Measurements from ENCODE around the gene KLF1.
"Not testable (repeated sequence)": the region's sequence is repeated elsewhere in the genome, so short reads cannot be mapped to it uniquely, and the experiment has no call there.

KLF1 gene

DNA sequence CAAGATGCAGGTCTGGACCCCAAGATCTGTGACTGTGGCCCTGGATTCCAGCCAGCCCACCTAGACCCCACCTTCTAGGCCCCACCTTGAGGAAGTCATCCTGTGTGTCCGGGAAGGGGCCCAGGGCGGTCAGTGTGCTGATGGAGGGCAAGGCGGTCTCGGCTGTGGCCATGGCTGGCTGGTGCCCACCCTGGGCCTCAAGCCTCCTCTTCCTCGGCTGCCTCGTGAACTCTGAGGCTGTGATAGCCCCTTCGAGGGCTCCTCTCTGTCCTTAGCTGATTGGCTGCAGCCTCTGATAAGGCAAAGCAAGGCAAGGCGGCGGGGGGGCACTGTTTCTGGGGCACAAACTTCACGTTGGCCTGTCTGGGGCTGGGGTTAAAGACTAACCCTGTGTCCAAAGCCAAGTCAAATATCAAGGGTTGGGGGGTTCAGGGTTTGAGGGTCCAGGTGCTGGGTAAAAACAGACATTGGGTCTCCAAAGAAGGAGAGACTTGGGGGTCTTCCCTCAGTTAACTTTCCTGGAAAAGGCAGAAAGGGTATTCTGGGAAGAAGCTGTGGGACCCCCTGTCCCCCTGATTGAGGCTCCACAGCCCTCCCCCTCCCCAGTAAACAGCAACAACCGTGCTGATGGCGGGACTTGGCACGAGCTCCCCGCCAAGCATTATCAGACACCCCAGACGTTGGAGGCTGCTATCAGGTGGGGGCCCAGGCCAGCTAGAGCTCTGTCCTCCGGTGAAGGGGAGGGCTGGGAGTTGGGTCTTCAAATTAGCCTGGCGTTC is at the start of gene KLF1:
Gene KLF1, minus strand, starts transcription at position 233 of the 779 bp plus-strand sequence. Its CDS starts 61 bp downstream, at position 172.
- DNase-seq (ENCODE audit: extremely low read depth in 1 of 2, low read depth in 1 of 2) = no peak

DNA sequence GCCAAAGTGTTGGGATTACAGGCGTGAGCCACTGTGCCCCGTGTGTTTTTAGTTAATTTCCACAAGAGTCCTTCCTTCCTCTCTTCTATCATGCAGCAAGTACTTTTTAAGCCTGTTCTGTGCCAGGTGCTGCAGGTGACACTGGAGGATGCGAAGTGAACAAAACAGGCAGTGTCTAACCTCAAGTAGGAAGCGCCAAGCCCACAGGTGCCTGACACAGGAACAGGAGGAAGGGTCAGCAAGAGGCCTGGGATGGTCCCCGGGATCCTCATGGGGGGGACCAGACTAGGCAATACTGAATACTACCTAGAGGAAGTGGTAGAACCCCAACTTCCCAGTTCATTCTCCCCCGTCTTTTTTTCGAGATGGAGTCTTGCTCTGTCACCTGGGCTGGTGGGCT is 49.6 kb upstream of the KLF1 start:
- no peak for DNase-seq (ENCODE audit: extremely low read depth in 1 of 2, low read depth in 1 of 2)

DNA sequence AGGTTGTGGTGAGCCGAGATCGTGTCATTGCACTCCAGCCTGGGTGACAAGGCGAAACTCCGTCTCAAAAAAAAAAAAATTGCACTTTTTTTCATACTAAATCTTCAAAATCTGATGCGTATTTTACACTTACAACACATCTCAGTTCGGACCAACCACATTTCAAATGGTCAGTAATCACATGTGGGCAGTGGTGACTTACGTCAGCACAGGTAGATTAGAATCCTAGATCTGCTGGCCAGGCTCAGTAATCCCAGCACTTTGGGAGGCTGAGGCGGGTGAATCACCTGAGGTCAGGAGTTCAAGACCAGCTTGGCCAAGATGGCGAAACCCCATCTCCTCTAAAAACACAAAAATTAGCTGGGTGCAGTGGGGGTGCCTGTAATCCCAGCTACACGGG is 48.1 kb upstream of the KLF1 start:
- DNase-seq (ENCODE audit: extremely low read depth in 1 of 2, low read depth in 1 of 2) = no peak

DNA sequence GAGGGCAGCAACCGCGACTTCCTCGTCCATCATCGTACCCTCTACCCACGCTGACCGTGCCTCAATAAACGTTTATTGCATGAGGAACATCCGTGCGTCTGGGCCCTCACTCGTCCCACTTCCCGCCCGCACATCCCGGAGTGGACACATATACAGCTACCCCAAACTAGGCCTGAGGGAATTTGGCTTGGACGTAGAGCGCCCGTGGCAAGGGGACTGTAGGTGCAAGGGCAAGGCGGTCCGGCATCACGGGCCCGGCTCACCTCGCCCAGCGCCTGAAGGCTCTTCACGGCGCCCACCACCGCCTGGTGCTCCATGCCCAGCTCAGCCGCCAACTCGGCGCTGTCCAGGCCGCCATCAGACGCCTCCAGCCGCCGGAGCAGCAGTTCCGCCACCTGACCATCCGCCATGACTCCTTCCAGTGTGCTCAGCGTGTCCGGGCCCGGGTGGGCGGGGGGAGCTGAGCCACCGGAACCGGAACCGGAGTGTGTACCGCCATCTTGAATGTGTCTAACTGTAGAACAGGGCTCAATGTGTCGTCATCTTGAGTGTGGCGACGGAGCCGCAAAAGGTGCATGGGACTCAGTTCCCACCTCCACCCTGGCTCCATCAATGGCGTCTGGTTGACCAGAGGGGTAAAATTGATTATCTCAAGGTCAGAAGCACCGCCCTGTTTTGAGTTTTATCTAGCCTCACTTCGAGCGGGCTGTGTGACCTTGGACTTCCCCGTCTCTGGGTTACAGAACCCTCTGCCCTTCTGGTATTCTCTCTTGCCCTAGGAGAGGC is 46.5 kb upstream of the KLF1 start, which contains the start of gene FARSA:
Gene FARSA, minus strand, starts transcription at position 425 of the 786 bp plus-strand sequence. Its CDS starts 15 bp downstream, at position 410.
- peak; percentile 68 to 76 for DNase-seq (ENCODE audit: extremely low read depth in 1 of 2, low read depth in 1 of 2)

DNA sequence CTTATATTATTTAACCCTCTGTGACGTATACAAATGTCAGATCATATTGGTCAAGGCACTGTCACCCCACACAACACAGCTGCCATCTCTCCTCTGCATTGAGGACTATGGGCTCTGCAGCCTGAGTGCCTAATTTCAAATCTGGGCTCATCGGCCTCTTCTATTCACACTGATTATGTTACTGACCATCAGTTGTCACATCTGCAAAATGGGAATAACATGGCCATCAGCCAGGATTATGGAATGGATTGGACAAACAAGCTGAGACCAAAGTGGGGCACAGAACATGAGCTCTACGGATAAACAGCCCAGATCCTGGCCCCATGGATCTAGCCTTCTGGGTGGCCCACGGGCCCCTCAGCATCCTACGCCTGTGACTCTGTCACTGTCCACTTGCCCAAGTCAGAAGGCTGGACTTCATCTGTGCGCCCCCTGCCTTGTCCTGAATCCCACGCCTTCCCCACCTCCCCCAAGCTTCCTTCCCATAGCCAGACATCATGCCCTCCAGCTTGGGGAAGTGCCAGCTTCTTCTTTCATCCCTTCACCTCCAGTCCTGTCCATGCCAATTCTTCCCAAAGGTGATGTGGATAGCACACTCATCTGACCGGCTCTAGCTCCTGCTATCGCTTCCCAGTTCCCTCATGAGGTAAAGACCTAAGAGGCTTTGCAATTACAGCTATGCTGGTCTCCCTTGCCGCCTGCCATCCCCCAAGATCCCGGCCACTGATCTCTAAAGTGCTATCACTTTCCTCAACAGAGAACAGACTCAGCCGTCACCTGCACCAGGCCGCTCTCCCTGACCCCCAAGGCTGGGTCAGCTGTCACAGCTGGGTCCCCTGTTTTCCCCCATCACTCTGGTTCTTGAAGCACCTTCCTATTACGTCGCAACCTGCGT is 45.6 kb upstream of the KLF1 start:
- DNase-seq (ENCODE audit: extremely low read depth in 1 of 2, low read depth in 1 of 2) = no peak

DNA sequence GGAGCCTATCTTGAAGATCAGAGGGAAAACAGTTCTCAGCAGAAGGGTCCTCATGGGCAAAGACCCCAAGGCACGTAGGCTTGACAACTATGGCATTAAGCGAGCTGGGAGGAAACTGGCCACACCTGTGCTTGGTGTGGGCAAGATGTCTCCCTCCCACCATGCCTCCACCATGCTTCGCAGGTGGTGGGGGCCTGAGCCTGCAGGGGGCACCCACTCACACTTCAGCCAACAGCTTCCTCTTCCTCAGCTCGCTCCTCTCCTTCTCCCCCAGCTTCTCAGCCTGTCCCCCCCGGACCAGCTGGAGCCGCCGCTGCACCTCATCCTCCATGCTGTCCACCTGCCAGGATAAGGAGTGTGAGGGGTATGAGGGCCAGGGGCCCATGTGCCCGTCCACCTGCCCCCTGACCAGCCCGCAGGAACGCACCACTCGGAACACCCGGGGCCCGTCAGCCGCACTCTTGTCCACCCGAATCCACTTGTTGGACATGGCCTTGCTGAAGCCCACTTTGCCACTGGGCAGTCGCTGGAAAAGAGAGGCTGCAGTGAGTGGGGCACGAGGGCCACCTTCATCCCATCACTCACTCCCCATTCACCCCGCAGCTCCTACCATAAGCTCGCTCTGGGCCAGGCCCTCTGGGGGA is 43.1 kb upstream of the KLF1 start:
- DNase-seq (ENCODE audit: extremely low read depth in 1 of 2, low read depth in 1 of 2) = no peak

DNA sequence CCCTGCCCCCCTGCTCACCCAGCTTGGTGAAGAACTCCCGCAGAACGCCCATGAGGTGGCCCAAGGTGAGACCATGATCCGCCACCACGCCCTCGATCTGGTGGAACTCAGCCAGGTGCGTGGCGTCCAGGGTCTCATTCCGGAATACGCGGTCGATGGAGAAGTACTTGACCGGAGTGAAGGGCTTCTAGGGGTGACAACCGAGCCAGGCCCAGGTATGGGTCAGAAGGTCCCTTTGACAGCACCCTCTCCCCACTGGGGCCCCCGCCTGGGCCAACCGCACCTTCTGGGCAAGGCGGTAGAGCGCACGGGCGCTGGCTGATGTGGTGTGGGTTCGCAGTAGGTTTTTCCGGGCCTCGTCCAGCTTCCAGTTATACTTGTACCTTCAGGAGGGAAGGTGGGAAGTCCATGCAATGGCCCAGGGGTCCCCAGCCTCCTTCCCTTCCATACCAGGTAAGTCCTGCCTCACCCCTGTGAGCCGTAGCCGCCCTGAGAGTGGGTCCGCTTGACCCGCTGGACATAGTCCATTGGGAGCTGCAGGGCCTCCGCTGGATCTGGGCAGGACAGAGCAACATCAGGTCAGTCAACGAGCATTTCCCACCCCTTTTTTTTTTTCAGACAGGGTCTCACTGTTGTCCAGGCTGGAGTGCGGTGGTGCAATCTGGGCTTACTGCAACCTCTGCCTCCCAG is 37.8 kb upstream of the KLF1 start:
- DNase-seq (ENCODE audit: extremely low read depth in 1 of 2, low read depth in 1 of 2) = no peak

DNA sequence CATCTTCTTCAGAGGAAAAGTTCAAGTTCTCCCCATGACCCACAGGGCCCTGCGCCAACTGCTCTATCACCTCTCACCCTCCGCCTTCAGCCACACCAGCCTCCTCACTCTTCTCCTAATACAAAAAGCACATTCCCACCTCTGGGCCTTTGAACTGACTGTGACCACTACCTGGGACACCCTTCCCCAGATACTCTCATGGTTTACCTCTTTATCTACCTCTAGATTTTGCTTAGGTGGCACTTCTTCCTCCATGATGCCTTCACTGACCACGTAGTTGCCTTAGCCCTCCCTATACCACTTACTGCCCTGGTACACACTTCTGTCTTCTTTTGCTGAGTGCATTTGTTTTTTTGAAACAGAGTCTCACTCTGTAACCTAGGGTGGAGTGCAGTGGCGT is 36.0 kb upstream of the KLF1 start:
- DNase-seq (ENCODE audit: extremely low read depth in 1 of 2, low read depth in 1 of 2) = no peak

DNA sequence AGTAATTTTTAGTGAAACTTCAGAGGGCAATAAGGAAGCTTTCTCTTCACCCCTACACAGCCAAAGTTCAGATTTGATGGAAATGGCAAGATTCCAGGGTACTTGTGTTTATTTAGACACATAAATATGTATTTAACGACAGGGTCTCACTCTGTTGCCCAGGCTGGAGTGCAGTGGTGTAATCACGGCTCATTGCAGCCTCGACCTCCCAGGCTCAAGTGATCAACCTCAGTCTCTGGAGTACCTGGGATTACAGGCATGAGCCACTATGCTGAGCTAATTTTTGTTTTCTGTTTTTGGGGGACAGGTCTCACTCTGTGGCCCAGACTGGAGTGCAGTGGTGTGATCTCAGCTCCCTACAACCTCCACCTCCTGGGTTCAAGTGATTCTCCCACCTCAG is 34.0 kb upstream of the KLF1 start:
- no peak for DNase-seq (ENCODE audit: extremely low read depth in 1 of 2, low read depth in 1 of 2)

DNA sequence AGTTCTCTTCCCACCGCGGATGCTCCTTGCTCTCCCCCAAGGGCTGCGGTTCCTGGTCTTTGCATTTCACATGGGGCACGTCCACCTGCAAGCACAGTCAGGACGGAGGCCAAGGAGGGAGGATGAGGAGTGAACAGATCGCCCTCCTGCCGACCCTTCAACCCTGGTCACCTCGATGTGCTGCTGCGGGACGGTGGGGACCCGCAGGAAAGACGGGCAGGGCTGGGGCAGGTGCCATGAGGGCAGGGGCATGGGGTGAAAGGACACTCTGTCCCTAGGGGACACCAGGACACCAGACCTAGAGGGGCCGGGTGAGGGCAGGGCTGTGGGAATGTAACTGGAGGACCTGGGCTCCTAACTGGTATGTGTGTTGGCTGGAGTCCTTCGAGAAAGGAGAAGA is 31.3 kb upstream of the KLF1 start:
- DNase-seq (ENCODE audit: extremely low read depth in 1 of 2, low read depth in 1 of 2) = no peak

DNA sequence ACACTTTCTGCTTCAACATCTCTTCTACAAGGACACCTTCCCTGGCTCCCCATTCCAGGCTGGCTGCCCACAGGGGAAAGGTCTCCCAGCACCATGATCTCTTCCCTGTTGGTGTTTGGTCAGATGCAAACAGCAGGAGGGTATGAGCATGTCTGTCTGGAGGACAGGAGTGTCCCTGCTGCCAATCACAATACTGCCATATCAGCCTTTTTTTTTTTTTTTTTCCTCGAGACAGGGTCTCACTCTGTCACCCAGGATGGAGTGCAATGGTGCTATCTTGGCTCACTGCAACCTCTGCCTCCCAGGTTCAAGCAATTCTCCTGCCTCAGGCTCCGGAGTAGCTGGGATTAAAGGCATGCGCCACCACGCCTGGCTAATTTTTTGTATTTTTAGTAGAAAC is 28.9 kb upstream of the KLF1 start:
- DNase-seq (ENCODE audit: extremely low read depth in 1 of 2, low read depth in 1 of 2) = not testable (repeated sequence)

DNA sequence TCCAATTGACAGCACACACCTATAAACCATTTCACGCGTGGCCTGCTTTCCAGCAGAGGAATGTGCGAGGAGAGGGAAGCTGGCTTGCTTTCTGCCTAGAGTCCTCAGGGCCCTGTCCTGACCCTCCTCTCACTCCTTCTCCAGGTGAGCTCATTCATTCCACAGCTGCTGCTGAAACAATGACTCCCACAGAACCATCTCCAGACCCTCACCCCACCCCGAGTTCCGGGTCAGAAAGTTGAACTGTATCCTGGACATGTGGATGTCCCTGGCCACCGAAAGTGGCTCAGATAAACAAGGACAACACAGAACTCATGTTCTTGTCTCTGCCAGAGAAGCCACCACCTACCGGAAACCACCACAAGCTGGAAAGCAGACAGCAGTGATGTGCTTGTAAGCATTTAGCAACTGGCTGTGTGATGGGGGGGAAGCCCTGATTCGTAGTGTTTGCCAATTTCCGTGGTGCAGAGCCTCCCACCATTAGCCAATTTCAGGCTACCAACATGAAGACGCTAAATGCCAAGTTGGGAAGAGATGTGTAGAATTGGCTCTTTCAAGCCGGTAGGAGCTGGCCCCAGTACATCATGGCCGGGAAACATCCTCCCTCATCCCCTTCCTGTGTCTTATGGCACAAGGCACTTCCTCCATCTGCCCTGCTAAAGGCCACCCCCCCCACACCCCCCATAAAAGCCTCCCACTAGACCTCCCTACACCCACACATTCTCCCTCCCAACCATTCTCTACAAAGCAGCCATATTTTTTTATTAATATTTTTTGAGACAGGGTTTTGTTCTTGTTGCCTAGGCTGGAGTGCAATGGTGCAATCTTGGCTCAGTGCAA is 27.1 kb upstream of the KLF1 start:
- DNase-seq (ENCODE audit: extremely low read depth in 1 of 2, low read depth in 1 of 2) = no peak

DNA sequence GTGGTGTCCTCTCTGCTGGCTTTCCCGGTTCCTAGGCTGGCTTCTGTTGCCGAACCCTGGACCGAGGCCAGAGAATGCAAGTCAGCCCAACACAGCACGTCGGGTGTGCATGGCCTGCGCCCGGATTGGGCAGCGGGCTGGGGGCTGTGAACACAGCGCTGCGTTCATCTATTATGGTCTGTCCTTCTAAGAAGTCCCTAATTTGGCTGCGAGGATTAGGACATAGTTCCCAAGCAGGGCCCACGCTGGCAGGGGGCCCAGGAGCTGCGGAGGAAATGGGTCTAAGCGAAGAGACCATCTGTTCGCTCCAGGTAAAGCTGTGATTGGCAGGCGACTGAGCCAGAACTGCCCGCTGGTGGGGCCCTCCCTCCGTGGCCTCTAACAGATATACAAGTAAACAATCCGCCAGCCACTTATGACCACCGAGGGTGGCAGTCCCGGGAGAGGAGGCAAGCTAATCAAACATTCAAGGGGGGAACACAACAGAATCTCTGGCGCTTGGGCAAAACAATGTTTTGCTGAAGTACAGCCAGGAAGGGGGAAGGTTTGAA is 26.1 kb upstream of the KLF1 start:
- DNase-seq (ENCODE audit: extremely low read depth in 1 of 2, low read depth in 1 of 2) = no peak

DNA sequence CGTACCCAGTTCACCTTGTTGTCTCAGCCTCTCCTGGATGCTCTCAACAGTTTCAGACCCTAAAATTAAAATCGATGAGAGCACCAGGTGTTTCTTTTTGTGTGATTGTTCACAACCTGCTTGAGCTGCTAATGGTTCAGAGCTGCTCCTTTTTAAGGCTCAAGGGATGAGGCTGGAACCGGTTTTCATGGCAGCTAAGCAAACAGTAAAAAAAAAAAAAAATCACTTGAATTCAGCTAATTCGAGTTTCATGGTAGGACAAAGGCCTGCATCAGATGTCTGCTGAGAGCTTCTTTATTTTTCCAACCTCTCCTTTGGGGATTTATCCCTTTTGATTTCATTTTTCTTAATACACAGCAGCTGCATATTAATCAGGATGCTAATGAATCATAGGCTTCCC is 25.6 kb upstream of the KLF1 start:
- no peak for DNase-seq (ENCODE audit: extremely low read depth in 1 of 2, low read depth in 1 of 2)

DNA sequence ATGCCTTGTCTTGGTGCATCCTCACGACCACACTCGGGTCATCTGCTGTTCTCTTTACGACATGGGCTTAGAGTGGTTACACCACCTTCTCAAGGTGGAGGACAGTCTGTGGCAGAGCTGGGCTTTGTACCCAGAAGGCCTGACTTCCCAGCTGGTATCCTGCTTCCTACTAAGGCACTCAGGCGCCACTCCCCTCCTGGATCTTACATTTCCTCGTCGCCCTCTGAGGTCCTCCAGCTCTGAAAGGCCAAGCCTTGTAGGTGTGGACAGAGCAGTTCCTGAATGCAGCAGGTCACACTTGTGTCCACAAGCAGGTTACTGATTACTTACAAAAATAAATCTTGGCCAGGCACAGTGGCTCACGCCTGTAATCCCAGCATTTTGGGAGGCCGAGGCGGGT is 20.2 kb upstream of the KLF1 start:
- no peak for DNase-seq (ENCODE audit: extremely low read depth in 1 of 2, low read depth in 1 of 2)

DNA sequence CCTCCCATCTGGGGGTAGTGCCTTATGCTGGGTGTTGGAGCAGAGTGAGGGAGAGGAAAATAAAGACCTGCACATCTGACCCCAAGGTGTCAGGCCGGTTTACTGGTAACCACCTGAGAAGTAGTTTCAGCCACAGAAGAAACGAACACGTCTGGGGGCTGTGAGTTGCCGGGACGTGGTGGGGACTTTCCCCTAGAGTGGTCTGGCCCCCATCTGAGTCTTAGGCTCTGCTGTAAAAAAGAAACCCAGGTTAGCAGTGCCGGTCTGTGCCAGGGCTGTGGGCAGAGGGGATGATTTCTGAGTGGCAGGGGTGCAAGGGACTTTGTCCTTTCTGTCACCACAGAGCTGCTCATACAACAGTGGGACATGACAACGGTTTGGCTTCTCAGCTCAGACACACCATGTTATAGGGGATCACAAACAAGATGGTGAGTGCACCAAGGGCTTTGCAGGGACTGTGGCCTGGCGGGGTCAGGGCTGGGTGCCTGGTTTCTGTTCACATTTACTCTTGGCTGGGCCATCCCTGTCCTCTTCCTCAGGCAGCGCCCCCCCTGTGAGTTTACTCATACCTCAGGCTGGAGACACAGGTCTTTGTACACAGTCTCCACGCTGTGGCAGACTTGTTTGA is 13.0 kb upstream of the KLF1 start:
- DNase-seq (ENCODE audit: extremely low read depth in 1 of 2, low read depth in 1 of 2) = no peak

DNA sequence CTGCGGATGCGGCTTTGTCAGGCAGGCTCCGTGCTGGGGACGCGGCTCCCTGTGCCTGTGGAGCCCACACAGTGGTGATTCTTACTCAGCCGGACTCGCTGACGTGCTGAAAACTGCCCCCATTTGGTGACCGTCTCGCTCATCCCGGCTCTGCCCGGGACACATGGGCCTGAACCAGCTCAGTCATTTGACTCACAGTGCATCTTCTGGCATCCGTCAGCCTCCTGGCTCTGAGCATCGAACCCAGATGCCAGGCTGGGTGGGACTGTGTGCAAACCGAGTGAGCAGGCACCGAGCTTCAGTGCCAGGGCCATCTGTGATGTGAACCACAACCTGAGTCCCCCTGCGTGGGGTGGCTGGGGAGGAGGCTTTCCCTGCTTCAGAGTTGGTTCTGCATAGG is 9.5 kb upstream of the KLF1 start:
- no peak for DNase-seq (ENCODE audit: extremely low read depth in 1 of 2, low read depth in 1 of 2)

DNA sequence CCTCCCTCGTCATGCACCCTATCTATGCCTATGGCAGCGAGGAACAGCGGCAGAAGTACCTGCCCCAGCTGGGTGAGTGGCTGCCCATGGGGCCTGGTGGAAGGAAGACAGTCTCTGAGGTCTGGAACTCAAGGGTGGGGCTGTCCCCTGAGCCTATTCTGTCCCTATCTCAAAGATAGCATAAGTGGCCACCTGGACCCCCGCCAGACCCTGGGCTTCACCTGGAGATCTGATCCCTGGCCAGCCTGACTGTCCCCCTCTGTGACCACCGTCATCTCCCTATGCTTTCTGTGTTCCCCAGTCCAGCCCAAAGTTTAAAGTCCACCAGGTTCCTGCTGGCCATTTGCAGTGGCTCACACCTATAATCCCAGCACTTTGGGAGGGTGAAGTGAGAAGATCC is 6.6 kb upstream of the KLF1 start:
- no peak for DNase-seq (ENCODE audit: extremely low read depth in 1 of 2, low read depth in 1 of 2)

Measured in activated CD8-positive, alpha-beta memory T cell treated with anti-CD3 and anti-CD28 coated beads for 1 hour (primary cell).